LoVo (cell line): ENCODE measurements around the gene HSF4.
"Not testable (repeated sequence)": the region's sequence is repeated elsewhere in the genome, so short reads cannot be mapped to it uniquely, and the experiment has no call there.

ENCODE experiments used
- DNase-seq: peaks from one replicate; pipeline ENCODE4 v3.0.0-alpha.2; 2016; ENCODE audit warnings: low spot score

The HSF4 gene

DNA sequence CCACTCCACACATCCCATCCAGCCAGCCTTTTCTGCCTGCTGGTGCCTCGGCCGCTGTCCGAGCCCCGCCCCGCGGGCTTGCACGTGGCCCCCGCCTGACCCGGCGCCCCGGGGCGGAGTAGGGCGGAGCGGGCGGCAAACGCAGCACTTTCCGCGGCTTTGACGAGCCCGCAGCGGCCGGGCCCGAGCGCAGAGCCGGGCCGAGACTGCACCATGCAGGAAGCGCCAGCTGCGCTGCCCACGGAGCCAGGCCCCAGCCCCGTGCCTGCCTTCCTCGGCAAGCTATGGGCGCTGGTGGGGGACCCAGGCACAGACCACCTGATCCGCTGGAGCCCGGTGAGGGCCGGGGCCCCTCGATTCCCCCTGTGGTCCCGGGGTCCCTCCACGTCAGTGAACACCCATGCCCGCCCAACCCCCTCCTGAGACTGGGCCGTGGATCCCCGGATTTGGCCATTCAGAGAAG is at the start of gene HSF4:
Gene HSF4, plus strand, starts transcription at position 147 of the 463 bp plus-strand sequence. Its CDS starts 67 bp downstream, at position 214.
- DNase-seq, result no peak

- DNase-seq, result no peak
Observed at GRCh38 chr16:67114793-67115192, 49.8 kb upstream of the HSF4 start.

GRCh38 chr16:67115639-67116038 is 48.9 kb upstream of the HSF4 start:
- peak; percentile 53 for DNase-seq

GRCh38 chr16:67116388-67117311 is 47.9 kb upstream of the HSF4 start:
- no peak for DNase-seq

DNA sequence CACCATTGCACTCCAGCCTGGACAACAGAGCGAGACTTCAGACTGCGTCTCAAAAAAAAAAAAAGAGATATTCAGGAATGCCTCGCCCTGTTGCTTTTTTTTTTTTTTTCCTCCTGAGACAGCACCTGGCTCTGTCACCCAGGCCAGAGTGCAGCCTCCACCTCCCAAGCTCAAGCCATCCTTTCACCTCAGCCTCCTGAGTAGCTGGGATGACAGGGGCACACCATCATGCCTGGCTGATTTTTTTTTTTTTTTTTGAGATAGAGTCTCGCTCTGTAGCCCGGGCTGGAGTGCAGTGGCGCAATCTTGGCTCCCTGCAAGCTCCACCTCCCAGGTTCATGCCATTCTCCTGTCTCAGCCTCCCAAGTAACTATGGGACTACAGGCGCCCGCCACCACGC is 46.8 kb upstream of the HSF4 start:
- no peak for DNase-seq

DNA sequence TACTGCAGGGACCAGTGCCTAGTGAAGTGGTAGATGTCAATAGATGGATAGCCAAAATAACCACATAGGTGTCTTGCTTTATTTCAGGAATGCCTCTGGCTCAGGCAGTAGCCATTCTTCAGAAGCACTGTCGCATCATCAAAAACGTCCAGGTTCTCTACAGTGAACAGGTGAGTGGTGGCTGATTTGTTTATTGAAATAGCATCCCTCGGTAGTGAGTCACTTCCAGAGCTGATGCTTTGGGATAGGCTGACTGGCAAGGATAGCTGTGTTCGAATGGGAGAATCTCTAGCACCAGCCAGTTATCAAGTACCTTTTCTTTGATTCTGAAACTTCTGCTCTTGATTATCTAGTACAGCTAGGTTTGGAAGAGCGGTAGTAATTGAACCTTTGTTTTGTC is 44.5 kb upstream of the HSF4 start:
- DNase-seq, result no peak

DNA sequence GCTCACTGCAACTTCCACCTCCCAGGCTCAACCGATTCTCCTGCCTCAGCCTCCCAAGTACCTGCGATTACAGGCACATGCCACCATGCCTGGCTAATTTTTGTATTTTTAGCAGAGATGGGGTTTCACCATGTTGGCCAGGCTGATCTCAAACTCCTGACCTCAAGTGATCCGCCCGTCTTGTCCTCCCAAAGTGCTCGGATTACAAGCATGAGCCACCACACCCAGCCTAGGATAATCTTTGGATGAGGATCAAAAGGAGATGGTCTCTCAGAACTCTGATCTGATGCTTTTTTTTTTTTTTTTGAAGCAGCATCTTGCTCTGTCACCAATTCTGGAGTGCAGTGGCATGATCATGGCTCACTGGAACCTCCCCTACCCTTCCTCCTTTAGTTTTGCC is 41.7 kb upstream of the HSF4 start:
- not testable (repeated sequence) for DNase-seq

DNA sequence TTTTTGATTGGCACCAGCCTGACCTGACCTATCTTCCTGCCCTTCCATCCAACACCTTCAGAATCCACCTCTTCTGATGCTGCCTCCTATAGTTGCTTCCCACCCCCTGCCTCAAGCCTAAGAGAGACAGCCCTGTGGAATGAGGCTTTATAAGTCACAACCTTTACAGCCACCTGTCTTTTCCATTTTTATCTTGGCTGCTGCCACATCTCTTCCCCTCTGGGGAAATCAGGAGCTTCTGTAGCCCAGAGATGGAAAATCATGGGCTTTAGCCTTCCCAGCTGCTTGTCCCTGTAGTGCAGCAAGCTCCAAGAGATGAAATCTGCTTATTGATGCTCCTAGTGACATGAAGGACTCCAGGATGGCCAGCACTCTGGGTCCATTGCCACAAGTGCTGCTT is 36.1 kb upstream of the HSF4 start:
- no peak for DNase-seq

GRCh38 chr16:67128887-67129286 is 35.7 kb upstream of the HSF4 start:
- DNase-seq, result no peak

DNA sequence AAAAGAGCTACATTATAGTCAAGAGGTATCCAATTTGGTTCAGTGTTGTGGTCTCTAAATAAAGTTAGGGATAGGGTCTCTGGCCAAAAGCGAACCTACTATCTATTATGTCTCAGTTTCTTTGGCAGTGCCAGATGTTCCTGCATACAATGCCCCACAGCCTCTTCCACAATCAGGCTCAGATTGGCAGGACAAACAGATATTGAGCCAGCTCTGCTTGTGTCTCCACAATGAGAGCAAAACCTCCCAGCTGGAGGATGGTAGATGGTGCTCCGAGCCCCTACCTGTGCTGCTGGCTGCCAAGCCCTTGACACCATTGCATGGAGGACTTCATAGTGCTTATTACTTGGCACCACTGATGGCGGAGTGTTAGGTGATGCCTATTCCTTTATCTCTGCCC is 35.1 kb upstream of the HSF4 start:
- no peak for DNase-seq

DNA sequence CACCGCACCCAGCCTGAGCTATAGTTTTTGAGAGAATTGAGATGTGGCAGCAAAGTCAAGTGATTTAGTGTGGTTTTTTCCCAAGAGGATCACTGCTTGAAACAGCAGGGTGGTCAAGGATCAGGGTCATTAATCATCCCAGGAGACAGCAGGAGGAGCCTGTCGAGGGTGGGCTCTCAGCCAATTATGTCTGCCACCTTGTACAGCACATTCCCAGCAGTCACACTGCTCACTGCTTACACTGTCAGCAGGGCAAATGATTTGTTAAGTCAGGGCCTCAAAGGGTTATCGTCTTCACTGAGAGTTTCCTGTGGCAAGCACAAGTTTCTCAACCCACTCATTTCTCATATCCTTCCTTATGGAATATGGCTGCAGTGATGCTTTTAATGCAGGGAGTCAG is 26.9 kb upstream of the HSF4 start:
- DNase-seq, result no peak

- no peak for DNase-seq
Observed at GRCh38 chr16:67141391-67141790, 23.2 kb upstream of the HSF4 start.

- DNase-seq, result no peak
Observed at GRCh38 chr16:67142342-67142741, 22.2 kb upstream of the HSF4 start.

- no peak for DNase-seq
Observed at GRCh38 chr16:67144943-67145342, 19.6 kb upstream of the HSF4 start.

DNA sequence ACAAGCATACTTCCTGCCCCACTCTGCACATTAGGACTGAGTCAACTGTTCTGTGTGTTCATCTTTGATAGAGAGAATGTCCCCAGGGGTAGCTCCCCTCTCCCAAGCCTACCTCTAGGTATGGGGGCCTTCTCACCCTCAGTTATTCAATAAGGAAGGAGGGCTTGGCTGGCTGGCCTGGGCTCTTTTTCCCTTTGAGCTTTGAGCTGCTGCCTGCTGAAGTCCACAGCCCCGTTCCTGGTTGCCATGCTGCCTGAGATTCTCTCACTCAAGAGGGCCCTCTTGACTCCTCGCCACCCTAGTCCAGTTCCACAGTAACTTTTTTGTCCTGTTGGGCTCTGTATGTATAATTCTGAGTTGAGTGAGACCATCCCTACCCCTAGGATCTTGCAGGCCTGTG is 18.8 kb upstream of the HSF4 start:
- no peak for DNase-seq

- DNase-seq, result no peak
Observed at GRCh38 chr16:67146523-67147357, 17.8 kb upstream of the HSF4 start.

DNA sequence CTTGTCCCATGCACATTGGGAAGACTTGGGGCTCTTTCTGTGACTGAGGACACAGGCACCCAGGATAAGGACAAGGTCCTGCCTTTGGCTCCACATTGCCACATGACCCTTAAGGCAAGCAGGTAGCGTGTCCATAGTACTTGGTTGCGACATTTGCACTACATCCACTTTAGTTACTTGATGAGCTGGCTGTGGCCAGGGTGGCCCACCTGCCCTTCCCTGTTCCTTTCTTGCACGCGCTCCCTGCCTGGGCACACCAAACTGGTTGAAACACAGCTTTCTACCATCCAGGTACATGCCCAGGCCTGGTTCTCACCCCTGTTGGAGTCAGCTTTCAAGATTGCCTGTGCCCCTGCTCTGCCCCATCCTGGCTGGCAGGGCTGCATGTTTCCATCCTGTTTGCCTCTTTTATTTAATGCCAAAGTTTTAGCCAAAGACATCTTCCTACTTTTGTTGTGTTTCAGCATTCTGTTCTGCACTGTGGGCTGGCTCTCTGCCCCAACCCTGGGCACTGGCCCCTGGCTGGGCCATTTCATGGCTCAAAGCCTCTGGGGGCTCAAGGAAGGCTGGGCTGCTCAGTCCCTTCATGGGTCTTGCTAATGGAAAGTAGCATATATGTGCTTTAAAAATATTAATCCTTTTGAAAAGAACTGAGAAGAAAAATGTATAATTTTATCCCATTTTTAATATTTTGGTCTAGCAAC is 17.0 kb upstream of the HSF4 start:
- DNase-seq, result no peak

- no peak for DNase-seq
Observed at GRCh38 chr16:67148221-67148620, 16.3 kb upstream of the HSF4 start.

GRCh38 chr16:67148656-67149275 is 15.8 kb upstream of the HSF4 start:
- DNase-seq, result no peak

DNA sequence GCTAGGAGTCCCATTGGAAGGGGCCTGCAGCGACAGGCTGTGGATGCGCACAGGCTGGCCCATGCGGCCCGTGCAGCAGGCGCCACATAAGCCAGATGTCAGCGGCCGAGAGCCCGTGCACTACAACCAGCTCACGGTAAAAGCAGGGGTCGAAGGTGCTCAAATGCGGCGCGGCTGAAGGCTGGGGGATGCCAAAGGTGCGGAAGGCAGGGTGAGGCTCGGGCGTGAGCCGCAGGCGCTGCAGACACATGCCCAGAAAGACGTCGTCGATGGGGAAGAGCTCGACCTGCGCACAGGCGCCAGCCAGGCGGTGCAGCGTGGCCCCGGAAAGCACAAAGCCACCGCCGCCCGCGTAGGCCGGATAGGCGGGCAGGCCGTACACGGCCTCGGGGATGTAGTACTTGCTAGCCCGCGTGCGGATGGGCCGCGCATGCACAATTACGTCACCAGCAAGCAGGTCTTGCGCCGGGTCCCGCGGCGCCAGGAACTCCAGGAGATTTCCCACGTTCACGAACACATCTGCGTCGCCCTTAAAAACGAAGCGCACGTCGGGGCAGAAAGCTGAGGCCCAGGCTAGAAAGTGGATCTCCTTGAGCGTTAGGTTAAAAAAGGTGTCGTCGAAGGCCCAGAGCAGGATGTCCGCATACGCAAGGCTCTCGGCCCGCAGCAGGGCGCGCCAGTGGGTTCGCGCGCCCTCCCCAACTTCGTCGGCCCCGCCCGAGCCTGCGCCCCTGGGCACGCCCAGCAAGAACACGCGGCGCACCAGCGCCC is 15.1 kb upstream of the HSF4 start:
- no peak for DNase-seq
